NCI-H345 (cell line): ENCODE measurements around the gene TSGA10IP.

Source experiments
- DNase-seq: peaks from one replicate; lab custom pipeline; 2025; lab: John Stamatoyannopoulos, UW

Gene TSGA10IP

DNA sequence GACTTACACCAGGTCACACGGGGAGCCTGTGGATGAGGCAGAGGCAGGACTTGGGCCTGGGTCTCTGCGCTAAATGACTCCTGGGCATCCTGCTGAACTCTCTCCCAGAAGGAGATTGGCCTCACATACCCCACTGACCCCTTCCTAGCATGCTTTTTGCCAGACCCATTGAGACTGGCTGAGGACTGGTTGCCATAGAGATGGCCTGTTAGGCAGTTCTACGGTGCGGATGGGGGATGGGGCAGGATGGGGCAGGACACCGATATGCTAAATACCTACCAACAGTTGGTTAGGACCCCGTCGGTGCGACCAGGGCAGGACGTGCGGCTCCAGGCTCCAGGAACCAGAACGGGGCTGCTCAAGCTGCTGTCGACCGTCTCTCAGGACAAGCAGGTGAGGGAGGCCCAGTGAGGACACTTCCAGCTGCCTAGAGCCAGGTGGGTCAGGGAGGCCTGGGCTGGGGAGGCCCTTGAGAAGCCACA is at the start of gene TSGA10IP:
Gene TSGA10IP, plus strand, starts transcription at position 51 of the 482 bp plus-strand sequence. Its CDS starts 196 bp downstream, at position 247.
- DNase-seq: no peak

DNA sequence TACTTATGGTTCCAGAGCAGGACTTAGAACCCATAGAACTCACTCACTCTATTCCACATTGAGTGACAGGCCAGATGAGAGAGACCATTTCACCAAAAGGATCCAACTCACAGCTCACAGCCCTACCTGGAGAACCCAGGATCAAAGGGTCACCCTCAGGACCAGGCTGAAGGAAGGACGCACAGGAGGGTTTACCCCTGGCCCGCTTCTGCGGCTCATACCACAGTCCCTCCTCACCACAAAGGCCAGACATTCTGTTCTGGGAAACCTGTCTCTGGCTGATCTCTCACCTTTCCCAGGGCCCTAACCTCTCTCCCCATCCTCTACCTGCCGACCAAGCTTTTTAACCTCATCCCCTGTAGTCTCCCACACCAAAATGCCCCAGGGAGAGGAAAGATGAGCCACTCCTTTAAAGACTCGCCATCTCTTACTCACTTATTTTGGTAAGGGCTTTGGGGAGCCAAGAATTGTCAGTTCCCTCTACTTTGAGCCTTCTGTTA is 49.7 kb upstream of the TSGA10IP start:
- no peak for DNase-seq

DNA sequence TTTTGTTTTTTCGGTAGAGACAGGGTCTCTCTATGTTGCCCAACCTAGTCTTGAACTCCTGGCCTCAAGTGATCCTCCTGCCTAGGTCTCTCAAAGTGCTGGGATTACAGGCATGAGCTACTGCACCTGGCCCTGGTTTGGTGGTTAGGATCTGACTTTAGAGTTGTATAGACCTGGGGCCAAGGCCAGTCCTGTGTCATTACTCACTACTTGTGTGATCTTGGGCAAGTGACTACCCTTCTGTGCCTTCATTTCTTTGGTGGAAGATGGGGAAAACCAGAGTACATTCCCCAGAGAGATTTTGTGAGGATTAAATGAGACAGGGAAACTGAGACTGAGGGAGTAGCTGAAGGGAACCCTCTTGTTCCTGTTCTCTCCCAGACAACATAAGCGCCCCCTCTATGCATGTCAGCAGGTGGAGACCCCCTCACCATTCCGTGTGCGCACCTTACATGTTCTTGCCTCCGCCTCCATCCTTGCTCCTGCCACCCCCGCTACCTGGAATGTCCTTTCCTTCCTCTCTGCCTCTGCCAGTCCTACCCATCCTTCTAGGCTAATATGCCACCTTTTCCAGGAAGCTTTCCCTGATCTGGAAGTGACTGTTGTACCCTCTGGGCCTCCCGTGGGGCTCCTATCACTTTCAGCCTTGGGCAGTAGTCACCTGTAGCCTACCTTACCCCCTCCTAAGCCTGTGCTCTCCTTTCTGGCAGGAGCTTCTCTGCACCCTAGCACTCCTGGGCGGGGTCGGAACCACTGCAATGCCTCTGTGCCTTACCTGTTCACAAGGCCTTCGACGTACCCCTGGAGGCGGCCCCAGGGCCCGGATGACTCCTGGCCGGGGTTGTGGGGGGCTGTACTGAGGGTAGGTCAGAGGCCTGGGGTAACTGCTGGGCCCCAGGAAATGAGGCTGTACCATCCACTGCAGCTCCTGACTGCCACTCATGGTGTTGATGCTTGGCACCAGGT is 49.0 kb upstream of the TSGA10IP start:
- DNase-seq: no peak

DNA sequence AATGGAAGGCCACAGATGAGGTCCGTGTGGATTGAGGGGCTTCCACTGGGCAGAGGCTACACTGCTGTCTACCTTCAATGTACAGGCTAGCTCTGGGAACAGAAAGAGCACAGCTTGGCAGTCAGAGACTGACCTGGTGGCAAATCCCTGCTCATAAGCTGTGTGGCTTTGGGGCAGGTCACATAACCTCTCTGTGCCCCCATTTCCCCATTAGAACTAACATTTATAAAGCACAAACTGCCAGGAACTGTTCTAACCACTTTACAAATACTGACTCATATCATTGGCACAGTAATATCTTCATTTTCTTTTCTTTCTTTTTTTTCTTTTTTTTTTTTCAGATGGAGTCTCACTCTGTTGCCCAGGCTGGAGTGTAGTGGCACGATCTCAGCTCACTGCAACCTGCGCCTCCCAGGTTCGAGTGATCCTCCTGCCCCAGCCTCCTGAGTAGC is 48.2 kb upstream of the TSGA10IP start:
- no peak for DNase-seq

DNA sequence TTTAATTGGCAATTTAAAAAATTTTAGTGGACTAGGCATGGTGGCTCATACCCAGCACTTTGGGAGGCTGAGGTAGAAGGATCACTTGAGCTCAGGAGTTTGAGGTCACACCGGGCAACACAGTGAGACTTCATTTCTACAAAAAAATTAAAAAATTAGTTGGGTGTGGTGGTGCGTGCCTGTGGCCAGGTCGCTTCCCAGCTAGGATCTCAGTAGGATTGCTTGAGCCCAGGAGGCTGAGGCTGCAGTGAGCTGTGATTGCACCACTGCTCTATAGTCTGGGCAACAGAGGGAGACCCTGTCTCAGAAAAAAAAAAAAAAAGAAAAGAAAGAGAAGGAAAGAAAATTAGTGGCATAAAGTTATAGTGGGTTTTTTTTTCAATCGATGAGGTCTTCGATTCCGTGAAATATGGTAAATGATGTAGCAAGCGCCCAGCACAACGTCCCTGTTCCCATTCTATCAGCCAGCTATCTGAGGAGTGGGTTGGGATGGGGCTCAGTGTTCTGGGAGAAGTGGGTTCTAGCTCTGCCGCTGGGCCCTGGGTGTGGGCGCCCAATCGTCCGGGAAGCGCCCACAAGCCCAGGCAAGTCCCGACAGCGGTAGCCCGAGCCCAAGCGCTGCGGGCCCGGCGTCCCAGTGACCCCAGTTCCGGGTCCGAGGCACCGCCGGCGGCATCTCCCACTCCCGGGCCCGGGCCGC is 46.5 kb upstream of the TSGA10IP start:
- DNase-seq: no peak

DNA sequence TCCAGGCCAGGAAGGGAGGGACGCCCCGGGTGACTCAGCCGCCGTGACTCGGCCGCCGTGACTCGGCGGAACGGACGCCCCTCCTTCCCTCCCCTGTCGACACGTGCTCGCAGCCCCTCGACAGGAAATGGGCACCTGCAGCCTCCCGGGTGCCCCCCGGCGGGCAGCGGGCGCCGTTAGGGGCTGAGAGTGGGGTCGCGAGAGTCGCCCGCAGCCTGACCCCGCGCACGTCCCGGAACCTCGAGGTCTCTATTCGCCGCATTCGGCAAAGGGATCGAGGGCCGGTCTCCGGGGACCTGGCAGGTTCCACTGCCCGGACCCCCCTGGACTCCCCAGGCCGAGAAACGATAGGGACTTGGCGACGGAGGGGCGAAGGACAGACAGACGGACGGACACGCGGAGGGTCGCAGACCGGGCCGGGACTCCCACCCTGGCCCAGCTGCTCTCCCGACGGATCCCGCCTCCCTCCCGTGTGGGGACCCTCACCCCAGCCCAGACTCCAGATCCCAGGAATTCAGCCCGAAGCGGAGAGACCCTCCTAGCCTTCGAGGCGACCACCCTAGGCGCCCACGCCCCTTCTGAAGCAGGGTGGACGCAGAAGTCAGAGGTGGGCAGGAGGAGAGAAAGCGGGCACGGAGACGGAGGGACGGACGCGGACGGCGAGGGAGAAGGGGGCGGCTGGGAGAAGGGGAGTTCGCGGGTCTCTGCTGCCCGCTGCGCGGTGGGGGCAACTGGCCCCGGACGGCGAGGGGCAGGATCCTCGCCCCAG is 45.7 kb upstream of the TSGA10IP start:
- no peak for DNase-seq

DNA sequence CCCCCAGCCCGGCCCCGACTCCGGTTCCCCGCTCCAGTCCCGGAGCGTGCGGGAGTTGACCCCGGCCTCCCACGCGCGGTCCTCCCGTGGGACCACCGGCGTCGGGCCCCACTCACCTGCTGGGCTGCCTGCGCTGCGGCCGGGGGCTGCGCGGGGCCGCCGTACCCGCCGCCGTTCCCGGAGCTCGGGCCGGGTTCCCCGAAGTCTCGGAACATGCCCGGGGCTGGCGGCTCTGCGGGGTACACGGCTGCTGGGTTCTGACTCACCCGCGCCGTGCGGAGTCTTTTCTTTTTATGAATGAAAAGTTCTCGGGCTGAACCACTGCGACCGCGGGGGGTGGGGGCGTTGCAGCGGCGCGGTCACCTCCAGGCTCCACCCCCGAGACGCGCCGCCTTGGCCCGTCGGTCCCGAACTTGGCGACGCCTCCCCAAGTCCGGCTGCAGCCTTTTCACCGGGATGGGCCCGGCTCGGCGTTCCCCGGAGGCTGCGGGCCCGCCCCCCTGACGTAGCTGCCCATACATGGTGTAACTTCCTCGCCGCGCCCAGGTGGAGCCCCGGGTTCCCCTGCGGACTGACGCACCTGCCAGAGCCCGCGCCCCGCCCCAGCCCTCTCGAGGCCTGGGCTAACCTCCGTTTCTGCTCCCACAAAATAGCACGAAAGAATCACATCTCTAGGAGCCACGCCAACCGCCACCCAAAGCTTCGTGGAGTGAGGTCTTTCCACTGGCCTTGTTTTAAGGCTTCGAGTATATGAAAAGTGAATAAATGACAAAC is 45.0 kb upstream of the TSGA10IP start, which contains the start of gene FOSL1:
Gene FOSL1, minus strand, starts transcription at position 264 of the 774 bp plus-strand sequence. Its CDS starts 49 bp downstream, at position 215.
- DNase-seq: peak; percentile 82

DNA sequence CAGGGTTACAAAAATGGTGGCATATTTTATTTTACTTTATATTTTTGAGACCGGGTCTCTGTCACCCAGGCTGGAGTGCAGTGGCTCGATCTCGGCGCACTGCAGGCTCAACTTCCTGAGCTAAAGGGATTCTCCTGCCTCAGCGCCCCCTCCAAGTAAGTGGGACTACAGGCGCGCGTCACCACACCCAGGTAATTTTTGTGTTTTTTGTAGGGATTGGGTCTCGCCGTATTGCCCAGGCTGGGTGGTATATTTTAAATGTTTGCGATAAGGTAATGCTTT is 44.4 kb upstream of the TSGA10IP start:
- no peak for DNase-seq

DNA sequence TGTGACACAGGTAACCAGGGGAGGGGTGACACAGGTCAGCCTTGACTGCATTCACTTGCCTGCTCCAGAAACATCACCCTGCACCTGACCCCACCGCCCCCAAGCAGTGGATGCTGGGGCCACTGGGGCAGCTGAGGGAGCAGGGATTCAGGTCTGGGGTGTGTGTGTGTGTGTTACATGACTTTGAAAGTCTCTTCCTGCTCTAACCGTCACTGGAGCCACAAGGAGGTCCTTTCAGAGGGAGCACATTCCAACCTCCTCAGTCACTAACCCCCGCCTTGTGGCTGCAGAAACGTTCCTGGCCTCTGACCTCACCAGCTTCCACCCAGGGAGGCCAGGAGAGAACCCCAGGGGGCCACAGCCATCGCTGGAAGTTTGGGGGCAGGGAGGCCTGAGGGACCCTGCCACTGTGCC is 42.2 kb upstream of the TSGA10IP start:
- DNase-seq: no peak

DNA sequence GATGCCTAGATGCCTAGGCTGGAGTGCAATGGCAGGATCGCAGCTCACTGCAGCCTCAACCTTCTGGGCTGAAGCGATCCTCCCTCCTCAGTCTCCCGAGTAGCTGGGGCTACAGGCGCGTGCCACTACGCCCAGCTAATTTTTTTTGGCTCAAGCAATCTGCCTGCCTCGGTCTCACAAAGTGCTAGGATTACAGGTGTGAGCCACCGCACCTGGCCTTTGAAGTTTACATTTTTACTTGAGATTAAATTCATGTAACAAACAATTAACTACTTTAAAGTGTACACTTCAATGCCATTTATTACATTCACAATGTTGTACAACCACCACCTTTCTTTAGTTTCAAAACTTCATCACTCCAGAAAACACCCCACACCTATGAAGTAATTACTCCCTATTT is 41.6 kb upstream of the TSGA10IP start:
- DNase-seq: no peak

DNA sequence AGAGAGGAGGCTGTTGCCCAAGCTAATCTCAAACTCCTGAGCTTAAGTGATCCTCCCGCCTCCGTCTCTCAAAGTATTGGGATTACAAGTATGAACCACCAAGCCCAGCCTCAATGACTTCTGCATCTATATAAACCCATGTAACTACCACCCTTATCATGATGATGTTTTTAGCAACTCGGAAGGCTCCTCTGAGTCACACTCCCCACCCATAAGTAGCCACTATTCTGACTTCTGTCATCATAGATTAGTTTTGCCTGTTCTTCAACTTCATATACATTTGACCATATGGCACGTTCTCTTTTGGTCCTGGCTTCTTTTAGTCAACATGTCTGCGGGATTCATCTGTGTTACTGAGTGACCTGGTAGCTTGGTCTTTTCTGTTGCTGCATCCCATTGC is 38.7 kb upstream of the TSGA10IP start:
- DNase-seq: no peak

DNA sequence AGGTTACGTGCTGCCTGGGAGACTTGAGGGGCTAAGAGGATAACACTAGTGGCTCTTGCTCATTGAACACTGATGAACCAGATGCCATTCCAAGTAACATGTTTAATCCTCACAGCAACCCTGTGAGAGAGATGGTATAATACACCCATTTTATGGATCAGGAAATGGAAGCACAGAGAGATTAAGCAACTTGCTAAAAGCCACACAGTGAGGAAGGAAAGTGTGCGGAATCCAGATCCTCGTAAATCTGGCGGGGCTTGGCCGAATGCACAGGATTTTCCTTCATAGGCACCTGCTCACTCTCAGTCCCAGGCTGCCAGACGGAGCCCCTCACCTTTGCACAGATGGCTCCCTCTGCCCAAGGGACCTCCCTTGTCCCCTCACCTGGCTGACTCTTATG is 37.4 kb upstream of the TSGA10IP start:
- DNase-seq: no peak

DNA sequence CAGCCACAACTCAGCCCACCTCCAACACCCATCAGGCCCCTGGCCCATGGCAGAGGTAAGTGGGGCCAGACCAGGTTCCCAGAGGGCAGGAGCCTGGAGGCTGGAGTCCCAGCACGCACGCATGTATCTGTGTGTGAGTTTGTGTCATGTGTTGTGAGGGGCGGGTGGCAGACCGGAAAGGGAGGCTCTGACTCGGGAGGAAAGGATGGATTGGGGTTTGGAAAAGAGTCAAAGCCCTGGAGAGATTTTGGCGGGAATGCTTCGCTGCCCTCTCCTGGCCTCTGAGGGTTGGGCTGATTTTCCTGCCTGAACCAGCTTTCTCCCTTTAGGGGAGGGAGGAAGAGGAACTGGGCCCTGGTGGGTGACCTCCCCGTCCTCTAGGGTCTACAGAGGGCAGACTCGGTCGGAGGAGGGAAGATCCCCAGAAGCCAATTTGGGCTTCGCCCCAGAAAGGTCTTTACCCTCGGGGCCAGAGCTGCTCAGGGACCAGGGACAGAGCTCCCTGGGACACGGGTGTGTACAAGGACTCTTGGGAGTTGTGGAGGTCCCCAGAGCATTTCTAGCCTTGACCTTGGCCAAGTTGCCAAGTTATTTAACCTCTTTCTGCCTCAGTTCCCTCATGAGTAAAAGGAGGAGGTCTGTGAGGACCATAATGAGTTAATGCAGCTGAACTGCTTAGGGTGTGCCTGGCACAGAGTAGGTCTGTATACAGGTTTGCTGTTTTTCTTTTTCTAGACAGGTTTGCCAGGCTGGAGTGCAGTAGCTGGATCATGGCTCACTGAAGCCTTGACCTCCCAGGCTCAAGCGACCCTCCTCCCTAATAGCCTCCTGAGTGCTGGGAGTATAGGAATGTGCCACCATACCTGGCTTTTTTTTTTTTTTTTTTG is 33.4 kb upstream of the TSGA10IP start:
- peak; percentile 45 for DNase-seq

DNA sequence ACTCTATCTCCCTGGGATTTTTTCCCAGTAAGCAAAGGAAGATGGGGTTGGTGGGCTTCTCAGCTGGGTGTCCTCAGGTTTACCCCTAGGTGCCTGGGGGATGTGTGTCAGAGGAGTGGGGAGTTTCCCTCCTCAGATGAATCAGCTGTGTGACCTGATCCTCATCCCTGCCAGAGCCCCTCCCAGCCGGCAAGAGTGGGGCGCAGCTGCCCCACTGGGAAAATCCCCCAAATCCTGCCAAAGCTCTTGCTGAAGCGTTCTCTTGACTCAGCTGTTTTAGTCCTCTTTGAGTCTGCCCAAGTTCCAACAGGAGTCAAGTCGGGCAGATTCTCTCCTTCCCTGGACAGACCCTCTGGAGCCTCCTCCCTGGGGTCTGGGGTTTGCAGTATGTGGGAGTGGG is 32.4 kb upstream of the TSGA10IP start:
- DNase-seq: no peak

DNA sequence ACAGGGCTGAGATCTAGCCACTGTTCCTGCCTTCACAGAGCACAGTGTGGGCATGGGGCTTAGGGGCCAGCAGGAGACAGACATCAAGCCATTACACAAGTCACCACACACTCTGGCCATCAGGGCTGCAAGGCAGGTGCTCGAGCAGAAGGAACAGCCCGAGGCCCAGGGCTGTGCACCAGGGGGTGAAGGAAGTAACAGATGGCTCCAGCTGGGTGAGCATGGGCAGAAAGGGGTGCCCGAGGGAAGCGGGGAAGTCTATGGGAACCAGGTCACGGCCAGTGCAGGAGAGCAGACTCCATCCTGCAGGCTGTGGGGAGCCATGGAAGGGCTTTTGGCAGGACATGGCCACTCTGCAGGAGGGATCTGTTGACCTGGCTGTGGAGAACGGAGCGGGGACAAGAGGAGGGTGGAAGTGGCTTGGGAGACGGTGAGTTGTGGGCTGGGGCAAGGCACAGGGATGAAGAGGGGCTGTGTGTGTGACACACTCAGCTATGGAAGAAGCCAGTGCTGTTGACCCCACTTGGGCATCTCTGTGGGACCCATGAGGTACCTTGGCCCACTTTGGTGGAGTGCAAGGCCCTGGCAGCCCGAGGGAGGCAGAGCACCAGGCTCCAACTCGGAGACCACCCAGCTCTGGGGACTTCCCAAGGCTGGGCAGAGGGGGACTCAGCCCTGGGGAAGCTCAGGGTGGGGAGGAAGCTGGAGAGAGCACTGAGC is 30.0 kb upstream of the TSGA10IP start:
- DNase-seq: no peak

DNA sequence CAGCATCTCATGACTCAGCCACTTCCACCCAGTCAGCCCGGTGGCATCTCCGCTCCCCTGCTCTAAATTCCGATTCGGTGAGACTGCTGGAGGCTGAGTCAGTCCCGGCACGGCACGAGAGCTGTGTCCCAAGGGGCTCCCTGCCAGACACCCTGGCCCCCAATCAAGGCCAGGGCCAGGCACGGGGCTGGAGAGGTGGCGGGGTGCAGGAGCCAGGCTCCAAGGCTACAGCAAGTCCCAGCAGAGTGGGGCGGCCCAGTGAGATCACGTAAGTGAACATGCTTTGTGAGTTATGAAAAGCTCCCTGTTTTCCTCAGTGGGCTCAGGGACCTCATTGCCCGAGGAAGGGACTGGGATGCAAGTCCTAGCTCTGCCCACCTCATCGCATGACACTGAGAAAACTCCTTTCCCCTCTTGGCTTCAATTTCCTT is 29.4 kb upstream of the TSGA10IP start:
- no peak for DNase-seq

DNA sequence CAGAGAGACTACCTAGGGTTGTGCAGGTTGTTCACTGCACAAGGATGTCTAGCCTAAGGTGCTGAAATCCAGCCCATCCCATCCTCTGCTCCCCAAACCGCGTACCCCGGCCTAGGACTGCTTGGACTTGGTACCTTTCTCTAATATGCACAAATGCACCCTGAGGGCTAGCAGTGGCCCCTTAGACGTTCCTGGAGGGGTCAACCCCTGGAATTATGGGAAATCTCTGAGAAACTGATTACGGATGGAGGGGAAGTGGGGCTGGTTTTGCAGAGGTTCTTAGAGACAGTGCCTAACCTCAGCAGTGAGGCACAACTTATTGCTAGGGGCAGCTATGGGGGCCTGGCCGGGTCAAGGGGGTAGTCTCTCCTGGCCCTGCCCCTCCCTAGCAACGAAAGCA is 28.9 kb upstream of the TSGA10IP start:
- no peak for DNase-seq

DNA sequence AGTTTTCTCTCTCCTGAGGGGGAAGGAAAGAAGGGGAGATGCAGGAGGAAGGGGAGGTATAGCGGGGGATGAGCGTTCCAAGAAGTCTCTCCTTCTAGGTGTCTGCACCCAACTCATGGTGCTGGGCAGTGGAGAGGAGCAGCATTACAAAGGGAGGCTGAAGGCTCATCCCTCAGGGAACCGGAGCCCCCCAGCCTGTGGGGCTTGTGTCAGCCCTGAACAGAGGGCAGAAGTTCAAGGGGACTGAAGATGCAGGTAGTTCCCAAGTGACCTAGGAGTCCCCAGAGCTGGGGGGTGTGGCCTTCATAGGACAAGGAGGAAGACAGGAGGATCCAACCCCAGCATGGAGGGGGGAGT is 28.2 kb upstream of the TSGA10IP start:
- DNase-seq: no peak

DNA sequence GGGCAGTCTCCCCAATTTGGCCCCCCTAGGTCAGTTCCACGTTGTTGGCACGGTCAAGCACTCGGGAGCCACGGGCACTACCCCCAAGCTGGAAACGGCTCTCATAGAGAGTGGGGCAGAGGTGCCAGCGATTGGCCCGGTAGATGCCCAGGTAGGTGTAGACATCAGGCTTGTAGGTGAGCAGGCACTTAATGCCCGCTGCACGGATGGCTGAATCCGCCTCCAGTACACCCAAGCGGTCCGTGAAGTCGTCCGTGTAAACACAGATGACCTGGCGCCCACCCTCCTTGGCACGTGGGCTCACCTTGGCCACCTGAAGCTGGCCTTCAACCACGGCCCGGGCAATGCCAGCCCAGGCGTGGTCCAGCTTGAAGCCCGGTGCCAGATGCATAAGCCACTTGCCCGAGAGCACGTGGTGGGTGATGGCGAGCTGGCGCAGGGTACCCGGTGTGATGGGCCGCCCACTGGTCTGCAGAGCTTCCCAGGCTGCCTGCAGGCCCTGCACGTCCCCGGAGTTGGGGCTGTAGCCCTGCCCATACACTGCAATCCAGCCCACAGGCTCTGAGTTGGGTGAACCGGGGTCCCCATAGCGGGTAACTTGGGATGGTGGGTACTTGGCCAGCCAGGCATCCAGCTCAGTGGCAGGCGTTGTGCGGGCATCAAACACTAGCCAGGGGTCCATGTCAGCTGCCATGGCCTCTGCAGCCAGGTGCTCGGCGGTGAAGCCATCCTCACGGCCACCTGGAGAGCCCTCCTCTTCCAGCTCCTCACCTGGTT is 27.7 kb upstream of the TSGA10IP start:
- no peak for DNase-seq
